HL-60 (cell line): Measurements from ENCODE around the gene APEH.

Experiments
- DNase-seq, 2 experiments: peaks; one replicate each; pipeline ENCODE4 v3.0.0-alpha.2; 2010 to 2020; ENCODE audit warnings: low read depth in 1 of 2, low spot score in 1 of 2
- H3K27ac ChIP-seq: fragments of 250-450 bp; sonication (Bioruptor Pico); replicated peaks from 2 replicates; pipeline ENCODE4 v1.5.1; 2020; ENCODE audit warnings: mild to moderate bottlenecking, moderate library complexity
- H3K27me3 ChIP-seq: fragments of 250-450 bp; sonication (Bioruptor Pico); 2 replicates; pipeline ENCODE4 v1.5.1; 2021; ENCODE audit warnings: mild to moderate bottlenecking, moderate library complexity; ENCODE audit not compliant: insufficient read depth, poor library complexity, severe bottlenecking
- H3K4me3 ChIP-seq: replicated peaks from 2 replicates; pipeline ENCODE4 v1.5.1; 2011; ENCODE audit warnings: mild to moderate bottlenecking, control low read depth, low read length; ENCODE audit not compliant: insufficient read depth
- GABPA ChIP-seq: IDR thresholded peaks from 2 replicates; pipeline ENCODE4 v1.6.1; 2012; ENCODE audit warnings: low read depth
- POLR2AphosphoS5 ChIP-seq: IDR thresholded peaks from 2 replicates; pipeline ENCODE4 v1.6.1; 2012; ENCODE audit warnings: low read depth
- SPI1 ChIP-seq: IDR thresholded peaks from 2 replicates; pipeline ENCODE4 v1.6.1; 2012; ENCODE audit warnings: low read depth, mild to moderate bottlenecking, borderline replicate concordance
- TF ChIP-seq, protein P1 (sequence below): IDR thresholded peaks from one replicate; pipeline ENCODE4 v1.5.1; 2011; ENCODE audit warnings: low read length, control low read depth, inconsistent platforms; ENCODE audit not compliant: insufficient read depth
- TF ChIP-seq, protein P2 (sequence below): IDR thresholded peaks from 2 replicates; pipeline ENCODE4 v1.6.1; 2012; ENCODE audit warnings: low read depth; ENCODE audit not compliant: insufficient replicate concordance

APEH gene

GRCh38 chr3:49705390-49705960 is 31.3 kb downstream of the APEH start:
- H3K27me3 ChIP-seq = no peaks in the 10 kb centered on the region
- no peak overlapping the region for H3K27ac ChIP-seq
- H3K4me3 ChIP-seq = no peak overlapping the region
- TF ChIP-seq SPI1 (no peak), POLR2AphosphoS5 (no peak), GABPA (no peak)
- TF ChIP-seq, protein P1, sequence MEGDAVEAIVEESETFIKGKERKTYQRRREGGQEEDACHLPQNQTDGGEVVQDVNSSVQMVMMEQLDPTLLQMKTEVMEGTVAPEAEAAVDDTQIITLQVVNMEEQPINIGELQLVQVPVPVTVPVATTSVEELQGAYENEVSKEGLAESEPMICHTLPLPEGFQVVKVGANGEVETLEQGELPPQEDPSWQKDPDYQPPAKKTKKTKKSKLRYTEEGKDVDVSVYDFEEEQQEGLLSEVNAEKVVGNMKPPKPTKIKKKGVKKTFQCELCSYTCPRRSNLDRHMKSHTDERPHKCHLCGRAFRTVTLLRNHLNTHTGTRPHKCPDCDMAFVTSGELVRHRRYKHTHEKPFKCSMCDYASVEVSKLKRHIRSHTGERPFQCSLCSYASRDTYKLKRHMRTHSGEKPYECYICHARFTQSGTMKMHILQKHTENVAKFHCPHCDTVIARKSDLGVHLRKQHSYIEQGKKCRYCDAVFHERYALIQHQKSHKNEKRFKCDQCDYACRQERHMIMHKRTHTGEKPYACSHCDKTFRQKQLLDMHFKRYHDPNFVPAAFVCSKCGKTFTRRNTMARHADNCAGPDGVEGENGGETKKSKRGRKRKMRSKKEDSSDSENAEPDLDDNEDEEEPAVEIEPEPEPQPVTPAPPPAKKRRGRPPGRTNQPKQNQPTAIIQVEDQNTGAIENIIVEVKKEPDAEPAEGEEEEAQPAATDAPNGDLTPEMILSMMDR = no peak
- TF ChIP-seq, protein P2, sequence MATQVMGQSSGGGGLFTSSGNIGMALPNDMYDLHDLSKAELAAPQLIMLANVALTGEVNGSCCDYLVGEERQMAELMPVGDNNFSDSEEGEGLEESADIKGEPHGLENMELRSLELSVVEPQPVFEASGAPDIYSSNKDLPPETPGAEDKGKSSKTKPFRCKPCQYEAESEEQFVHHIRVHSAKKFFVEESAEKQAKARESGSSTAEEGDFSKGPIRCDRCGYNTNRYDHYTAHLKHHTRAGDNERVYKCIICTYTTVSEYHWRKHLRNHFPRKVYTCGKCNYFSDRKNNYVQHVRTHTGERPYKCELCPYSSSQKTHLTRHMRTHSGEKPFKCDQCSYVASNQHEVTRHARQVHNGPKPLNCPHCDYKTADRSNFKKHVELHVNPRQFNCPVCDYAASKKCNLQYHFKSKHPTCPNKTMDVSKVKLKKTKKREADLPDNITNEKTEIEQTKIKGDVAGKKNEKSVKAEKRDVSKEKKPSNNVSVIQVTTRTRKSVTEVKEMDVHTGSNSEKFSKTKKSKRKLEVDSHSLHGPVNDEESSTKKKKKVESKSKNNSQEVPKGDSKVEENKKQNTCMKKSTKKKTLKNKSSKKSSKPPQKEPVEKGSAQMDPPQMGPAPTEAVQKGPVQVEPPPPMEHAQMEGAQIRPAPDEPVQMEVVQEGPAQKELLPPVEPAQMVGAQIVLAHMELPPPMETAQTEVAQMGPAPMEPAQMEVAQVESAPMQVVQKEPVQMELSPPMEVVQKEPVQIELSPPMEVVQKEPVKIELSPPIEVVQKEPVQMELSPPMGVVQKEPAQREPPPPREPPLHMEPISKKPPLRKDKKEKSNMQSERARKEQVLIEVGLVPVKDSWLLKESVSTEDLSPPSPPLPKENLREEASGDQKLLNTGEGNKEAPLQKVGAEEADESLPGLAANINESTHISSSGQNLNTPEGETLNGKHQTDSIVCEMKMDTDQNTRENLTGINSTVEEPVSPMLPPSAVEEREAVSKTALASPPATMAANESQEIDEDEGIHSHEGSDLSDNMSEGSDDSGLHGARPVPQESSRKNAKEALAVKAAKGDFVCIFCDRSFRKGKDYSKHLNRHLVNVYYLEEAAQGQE = no peak
- DNase-seq = no peak

DNA sequence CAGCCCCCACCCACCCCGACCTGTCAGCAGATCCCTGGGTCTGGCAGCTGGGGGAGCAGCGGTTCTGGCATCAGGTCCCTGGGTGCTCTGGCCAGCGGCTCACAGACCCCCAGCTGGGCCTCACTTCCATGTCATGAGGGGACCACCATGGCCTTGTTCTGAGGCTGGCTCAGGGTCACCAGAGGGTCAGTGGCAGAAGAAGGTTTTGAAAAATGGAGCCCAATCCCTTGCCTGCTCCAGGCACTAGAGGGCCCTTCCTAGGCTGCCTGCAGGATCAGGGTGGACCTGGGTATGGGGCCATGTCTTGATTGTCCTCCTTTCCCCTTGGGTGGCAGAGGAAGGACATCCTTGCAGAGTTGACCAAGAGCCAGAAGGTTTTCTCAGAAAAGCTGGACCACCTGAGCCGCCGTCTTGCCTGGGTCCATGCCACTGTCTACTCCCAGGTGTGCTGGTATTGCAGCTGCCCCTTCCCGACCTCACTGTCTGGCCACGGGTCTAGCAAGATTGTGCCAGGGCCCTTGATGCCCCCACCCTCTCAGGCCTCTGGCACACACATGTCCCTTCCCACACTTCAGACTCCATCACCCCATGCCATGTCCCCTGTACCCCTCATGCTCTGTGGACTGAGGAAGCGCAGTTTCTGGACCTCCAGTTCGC is 32.4 kb downstream of the APEH start:
- H3K27me3 ChIP-seq = no peaks in the 10 kb centered on the region
- H3K27ac ChIP-seq = no peak overlapping the region
- TF ChIP-seq SPI1 (no peak), POLR2AphosphoS5 (no peak), GABPA (no peak)
- TF ChIP-seq, protein P2 = no peak
- TF ChIP-seq, protein P1 = no peak
- no peak for DNase-seq
- no peak overlapping the region for H3K4me3 ChIP-seq

DNA sequence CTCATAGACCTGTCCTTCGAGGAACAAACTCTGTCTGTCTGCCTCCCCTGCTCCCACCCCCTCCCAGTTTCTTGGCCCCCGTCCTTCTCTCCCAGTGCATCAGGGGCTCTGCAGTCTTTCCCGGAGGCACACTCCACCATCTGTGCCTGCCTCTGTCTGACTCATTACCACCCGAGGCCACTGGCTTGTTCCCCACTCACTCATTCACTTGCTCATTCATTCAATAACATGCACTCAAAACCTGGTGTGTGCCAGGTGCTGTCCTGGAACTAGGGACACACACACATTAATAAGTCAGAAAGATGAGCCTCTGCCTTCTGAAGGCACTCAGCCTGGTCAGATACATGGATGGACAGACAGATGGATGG is 32.9 kb downstream of the APEH start:
- no peak overlapping the region for H3K27ac ChIP-seq
- H3K4me3 ChIP-seq = no peak overlapping the region
- DNase-seq = no peak
- TF ChIP-seq POLR2AphosphoS5 (no peak), GABPA (no peak), SPI1 (no peak)
- TF ChIP-seq, protein P1 = no peak
- TF ChIP-seq, protein P2 = no peak
- no peaks in the 10 kb centered on the region for H3K27me3 ChIP-seq
